IPS-20b (cell line): ENCODE measurements around the gene NUDT16L1.

ENCODE experiments used
- H3K27ac ChIP-seq: one replicate; pipeline ENCODE4 v1.5.1; 2013; ENCODE audit warnings: low read length
- H3K27me3 ChIP-seq: 2 replicates; pipeline ENCODE4 v1.6.1; 2013; ENCODE audit warnings: mild to moderate bottlenecking, low read length, inconsistent platforms; ENCODE audit not compliant: insufficient read depth
- H3K36me3 ChIP-seq: 2 replicates; pipeline ENCODE4 v1.6.1; 2013; ENCODE audit warnings: low read depth, mild to moderate bottlenecking, inconsistent platforms, low read length, moderate library complexity; ENCODE audit not compliant: insufficient read depth
- H3K4me1 ChIP-seq: 2 replicates; pipeline ENCODE4 v1.6.1; 2013; ENCODE audit warnings: mild to moderate bottlenecking, control low read depth, inconsistent platforms, low read length, moderate library complexity; ENCODE audit not compliant: insufficient read depth
- H3K4me3 ChIP-seq: 2 replicates; pipeline ENCODE4 v1.5.1; 2013; ENCODE audit warnings: mild to moderate bottlenecking, low read length, inconsistent platforms
- H3K9ac ChIP-seq: 2 replicates; pipeline ENCODE4 v1.6.1; 2013; ENCODE audit warnings: low read depth, mild to moderate bottlenecking, inconsistent platforms, low read length, moderate library complexity
- H3K9me3 ChIP-seq: 2 replicates; pipeline ENCODE4 v1.6.1; 2013; ENCODE audit warnings: mild to moderate bottlenecking, low read depth, low read length, inconsistent platforms; ENCODE audit not compliant: insufficient read depth

Gene NUDT16L1

GRCh38 chr16:4679850-4680636 lies 13.3 kb upstream of the NUDT16L1 start:
- Histone ChIP-seq H3K4me1 (no peaks in the 10 kb centered on the region), H3K36me3 (peaks cover 32% of the 10 kb centered on the region; the same call in 1 of the 2 replicates), H3K9ac (no peak overlapping the region), H3K4me3 (no peak overlapping the region), H3K27ac (no peak overlapping the region), H3K9me3 (no peaks in the 10 kb centered on the region), H3K27me3 (no peaks in the 10 kb centered on the region)

- H3K36me3 ChIP-seq: peaks cover 35% of the 10 kb centered on the region; the same call in 1 of the 2 replicates
- H3K4me3 ChIP-seq: no peak overlapping the region
- no peak overlapping the region for H3K9ac ChIP-seq
- no peaks in the 10 kb centered on the region for H3K27me3 ChIP-seq
- H3K4me1 ChIP-seq: no peaks in the 10 kb centered on the region
- H3K27ac ChIP-seq: no peak overlapping the region
- no peaks in the 10 kb centered on the region for H3K9me3 ChIP-seq
Measured at GRCh38 chr16:4680673-4681470, 12.5 kb upstream of the NUDT16L1 start.

DNA sequence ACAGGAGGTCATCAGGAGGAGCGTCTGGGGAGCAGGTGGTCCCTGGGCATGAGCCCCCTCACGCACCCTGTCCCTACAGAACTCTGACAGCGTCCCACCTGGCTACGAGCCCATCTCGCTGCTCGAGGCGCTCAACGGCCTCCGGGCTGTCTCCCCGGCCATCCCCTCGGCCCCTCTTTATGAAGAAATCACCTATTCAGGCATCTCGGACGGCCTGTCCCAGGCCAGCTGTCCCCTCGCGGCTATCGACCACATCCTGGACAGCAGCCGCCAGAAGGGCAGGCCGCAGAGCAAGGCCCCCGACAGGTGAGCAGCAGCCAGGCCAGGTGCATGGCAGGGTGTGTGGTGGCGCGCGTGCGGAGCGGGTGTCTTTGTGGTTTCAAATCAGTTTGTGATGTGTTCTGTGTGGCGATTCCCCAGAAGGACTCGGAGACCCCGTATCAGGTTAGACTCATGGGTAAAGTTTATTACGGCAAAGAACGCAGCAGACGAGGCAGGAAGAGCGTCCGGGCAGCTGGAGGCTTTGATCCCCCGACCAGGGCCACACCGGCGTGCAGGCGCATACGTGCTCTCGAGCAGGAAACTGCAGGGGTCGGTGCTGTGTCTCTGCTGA lies 11.8 kb upstream of the NUDT16L1 start:
- H3K27me3 ChIP-seq: no peaks in the 10 kb centered on the region
- H3K9me3 ChIP-seq: no peaks in the 10 kb centered on the region
- H3K27ac ChIP-seq: no peak overlapping the region
- no peak overlapping the region for H3K9ac ChIP-seq
- peaks cover 34% of the 10 kb centered on the region; the same call in 1 of the 2 replicates for H3K36me3 ChIP-seq
- H3K4me1 ChIP-seq: no peaks in the 10 kb centered on the region
- no peak overlapping the region for H3K4me3 ChIP-seq

DNA sequence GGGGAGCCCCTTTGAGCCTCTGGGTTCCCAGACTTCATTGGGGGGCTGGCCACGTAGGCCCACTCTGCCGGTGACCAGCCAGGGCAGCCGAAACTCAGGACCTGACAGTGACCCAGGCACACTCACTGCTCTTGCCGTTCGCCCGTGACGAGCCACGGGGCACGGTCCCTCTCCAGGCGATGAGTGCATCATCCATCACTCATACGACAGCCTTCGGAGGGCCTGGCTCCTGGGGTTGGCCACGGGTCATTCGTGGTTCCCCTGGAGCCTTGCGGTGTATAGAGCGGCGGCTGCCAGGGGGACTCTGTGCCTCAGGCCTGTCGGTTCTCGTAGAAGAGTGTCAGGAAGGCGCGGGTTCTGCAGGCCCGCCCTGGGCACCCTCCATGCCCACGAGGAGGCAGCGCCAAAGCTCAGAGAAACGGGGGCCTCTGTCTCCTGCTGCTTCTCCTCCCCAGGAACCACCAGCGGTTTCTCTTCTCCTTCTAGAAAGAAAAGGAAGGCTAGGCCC lies 11.2 kb upstream of the NUDT16L1 start:
- H3K4me1 ChIP-seq: no peaks in the 10 kb centered on the region
- no peaks in the 10 kb centered on the region for H3K9me3 ChIP-seq
- H3K27ac ChIP-seq: no peak overlapping the region
- H3K27me3 ChIP-seq: no peaks in the 10 kb centered on the region
- H3K9ac ChIP-seq: no peak overlapping the region
- peaks cover 28% of the 10 kb centered on the region; the same call in 1 of the 2 replicates for H3K36me3 ChIP-seq
- H3K4me3 ChIP-seq: no peak overlapping the region

- Histone ChIP-seq H3K4me3 (no peak overlapping the region), H3K36me3 (peaks cover 25% of the 10 kb centered on the region; the same call in 1 of the 2 replicates), H3K27me3 (no peaks in the 10 kb centered on the region), H3K4me1 (no peaks in the 10 kb centered on the region), H3K9me3 (no peaks in the 10 kb centered on the region), H3K27ac (no peak overlapping the region), H3K9ac (no peak overlapping the region)
Measured at GRCh38 chr16:4682616-4683254, 10.6 kb upstream of the NUDT16L1 start.

DNA sequence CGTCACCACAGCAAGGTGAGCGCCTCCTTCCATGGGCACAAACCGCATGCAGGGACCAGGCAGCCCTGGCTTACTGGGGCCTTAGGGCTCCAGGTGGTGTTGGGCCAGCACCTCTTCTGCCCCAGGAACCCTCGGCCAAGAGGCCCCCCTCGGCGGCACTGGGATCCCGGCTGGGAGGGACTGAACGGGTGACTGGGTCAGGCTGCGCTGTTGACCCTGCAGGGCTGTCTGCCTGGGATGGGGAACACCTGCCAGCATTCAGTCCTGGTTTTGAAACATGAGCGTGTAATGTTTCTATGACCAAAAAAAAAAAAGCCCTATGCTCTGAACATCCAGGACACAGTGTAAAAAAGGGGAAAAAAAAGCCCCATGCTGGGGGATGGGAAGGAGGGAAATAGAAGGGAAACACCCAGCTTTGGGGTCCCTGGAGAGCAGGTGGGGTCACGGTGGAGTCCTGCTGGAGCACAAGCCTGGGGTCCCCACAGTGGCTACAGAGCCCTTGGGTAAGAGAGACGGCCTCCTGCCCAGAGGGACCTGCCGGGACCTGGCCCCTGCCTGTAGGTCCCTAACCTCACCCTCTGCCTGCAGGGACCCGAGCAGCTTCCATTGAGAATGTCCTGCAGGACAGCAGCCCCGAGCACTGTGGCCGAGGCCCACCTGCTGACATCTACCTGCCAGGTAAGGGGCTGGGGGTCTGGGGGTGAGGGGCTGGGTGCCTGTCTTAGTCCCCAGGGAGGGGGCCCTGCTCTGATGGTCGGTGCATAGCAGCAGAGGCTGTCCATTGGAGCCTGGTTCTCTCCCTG lies 9.9 kb upstream of the NUDT16L1 start:
- H3K36me3 ChIP-seq: peaks cover 25% of the 10 kb centered on the region; the same call in 1 of the 2 replicates
- no peak overlapping the region for H3K4me3 ChIP-seq
- H3K27ac ChIP-seq: no peak overlapping the region
- H3K9me3 ChIP-seq: no peaks in the 10 kb centered on the region
- no peak overlapping the region; the same call in 1 of the 2 replicates for H3K9ac ChIP-seq
- H3K4me1 ChIP-seq: no peaks in the 10 kb centered on the region
- H3K27me3 ChIP-seq: no peaks in the 10 kb centered on the region

DNA sequence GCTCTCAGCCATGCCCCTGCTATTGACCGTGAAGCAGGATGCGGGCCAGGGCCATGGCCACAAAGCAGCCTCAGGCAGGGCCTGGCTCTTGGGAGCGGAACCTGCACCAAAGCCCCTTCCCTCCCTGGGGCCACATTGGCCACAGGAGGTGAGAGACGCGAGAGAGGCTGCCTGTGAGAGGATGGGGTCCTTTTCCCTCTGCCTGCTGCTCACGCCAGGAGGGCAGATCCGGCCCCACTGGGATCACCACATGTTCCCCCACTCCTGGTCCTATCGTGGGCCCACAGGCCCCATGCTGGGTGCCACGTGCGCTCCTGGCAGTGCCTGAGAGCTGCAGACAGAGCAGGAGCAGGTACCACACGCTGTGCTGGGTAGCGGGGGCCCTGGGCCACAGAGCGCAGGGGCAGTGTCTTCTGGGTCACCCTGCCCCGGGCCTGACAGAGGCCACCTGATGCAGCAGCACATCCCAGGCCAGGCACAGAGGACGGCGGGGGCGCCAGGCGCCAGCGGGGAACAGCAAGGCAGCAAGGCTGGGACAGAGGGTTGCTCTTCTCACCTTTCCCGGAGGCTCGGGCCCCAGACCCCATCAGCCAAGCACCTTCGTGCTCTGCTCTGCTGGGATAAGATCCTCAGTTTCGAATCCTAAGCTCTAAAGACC lies 9.2 kb upstream of the NUDT16L1 start:
- Histone ChIP-seq H3K9ac (no peak overlapping the region), H3K27ac (no peak overlapping the region), H3K27me3 (no peaks in the 10 kb centered on the region), H3K36me3 (peaks cover 25% of the 10 kb centered on the region; the same call in 1 of the 2 replicates), H3K4me1 (no peaks in the 10 kb centered on the region), H3K4me3 (no peak overlapping the region), H3K9me3 (no peaks in the 10 kb centered on the region)

DNA sequence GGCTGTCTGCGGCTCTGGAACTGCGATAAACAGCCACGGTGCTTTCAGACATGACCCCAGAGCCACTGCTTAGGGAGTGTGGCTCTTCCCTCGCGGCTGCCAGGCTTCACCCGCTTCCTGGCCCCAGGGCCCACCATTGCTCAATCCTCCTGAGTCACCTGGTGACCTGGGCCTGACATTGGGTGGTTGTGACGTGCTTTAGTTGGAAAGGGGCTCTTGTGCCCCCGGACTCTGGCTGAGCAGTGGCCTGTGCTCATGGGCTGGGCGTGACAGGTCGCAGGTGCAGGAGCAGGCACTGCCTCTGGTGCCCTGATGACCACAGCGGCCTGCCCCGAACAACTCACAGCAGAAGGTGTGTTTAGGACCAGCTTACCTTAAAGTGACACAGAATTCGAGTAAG lies 8.6 kb upstream of the NUDT16L1 start:
- Histone ChIP-seq H3K9me3 (no peaks in the 10 kb centered on the region), H3K36me3 (peaks cover 25% of the 10 kb centered on the region; the same call in 1 of the 2 replicates), H3K9ac (no peak overlapping the region), H3K4me1 (no peaks in the 10 kb centered on the region), H3K4me3 (no peak overlapping the region), H3K27ac (no peak overlapping the region), H3K27me3 (no peaks in the 10 kb centered on the region)

GRCh38 chr16:4685292-4685691 lies 8.1 kb upstream of the NUDT16L1 start:
- H3K4me3 ChIP-seq: no peak overlapping the region
- H3K27ac ChIP-seq: no peak overlapping the region
- peaks cover 25% of the 10 kb centered on the region; the same call in 1 of the 2 replicates for H3K36me3 ChIP-seq
- H3K9ac ChIP-seq: no peak overlapping the region
- H3K4me1 ChIP-seq: no peaks in the 10 kb centered on the region
- no peaks in the 10 kb centered on the region for H3K9me3 ChIP-seq
- H3K27me3 ChIP-seq: no peaks in the 10 kb centered on the region

GRCh38 chr16:4685776-4686496 lies 7.4 kb upstream of the NUDT16L1 start:
- Histone ChIP-seq H3K27ac (no peak overlapping the region), H3K4me3 (no peak overlapping the region), H3K9me3 (no peaks in the 10 kb centered on the region), H3K4me1 (no peaks in the 10 kb centered on the region), H3K36me3 (peaks cover 25% of the 10 kb centered on the region; the same call in 1 of the 2 replicates), H3K27me3 (no peaks in the 10 kb centered on the region), H3K9ac (no peak overlapping the region)
